H1 (cell line): ENCODE results near the gene CMYA5. TPM values are rescaled to one million over a fixed set of nuclear protein-coding genes. Genes with fewer than 3 reads are reported as not detected.
"Not testable (repeated sequence)": the region's sequence is repeated elsewhere in the genome, so short reads cannot be mapped to it uniquely, and the experiment has no call there.

Experiments used
- CTCF ChIA-PET: fragments of 300-600 bp; sonication (Branson Sonifier 250); formaldehyde crosslinking; loops from one replicate; lab custom pipeline; 2021; ENCODE audit not compliant: partially characterized antibody; lab: Charles Lee
- POLR2A ChIA-PET: fragments of 300-600 bp; sonication (Branson Sonifier 250); formaldehyde crosslinking; loops from one replicate; lab custom pipeline; 2021; ENCODE audit warnings: inconsistent platforms; ENCODE audit not compliant: partially characterized antibody; lab: Charles Lee
- DNase-seq, 2 experiments: peaks; one replicate each; pipeline versions ENCODE4 v3.0.0 to v3.0.0-alpha.2; 2010 to 2022; ENCODE audit warnings: low spot score in 2 of 2, low read depth in 1 of 2, mixed read lengths in 1 of 2
- FAIRE-seq: peaks from 2 replicates; lab custom pipeline; 2011; peaks lifted over from hg19 to GRCh38; lab: Jason Lieb, UNC
- H2AFZ ChIP-seq: 2 replicates; pipeline ENCODE4 v1.8.1; 2012; ENCODE audit warnings: low read length, inconsistent platforms
- H2AK5ac ChIP-seq: 2 replicates; pipeline ENCODE4 v1.6.1; 2013; ENCODE audit warnings: low read depth, low read length
- H2BK120ac ChIP-seq: replicated peaks from 2 replicates; pipeline ENCODE3; 2013; ENCODE audit warnings: low read depth, low read length, inconsistent platforms
- H2BK12ac ChIP-seq: 2 replicates; pipeline ENCODE4 v1.6.1; 2013; ENCODE audit warnings: low read depth, low read length
- H2BK15ac ChIP-seq: 2 replicates; pipeline ENCODE4 v1.6.1; 2013; ENCODE audit warnings: low read length
- H2BK20ac ChIP-seq: 2 replicates; pipeline ENCODE4 v1.6.1; 2013; ENCODE audit warnings: low read length
- H2BK5ac ChIP-seq: 2 replicates; pipeline ENCODE4 v1.6.1; 2013; ENCODE audit warnings: low read depth, low read length
- H3K14ac ChIP-seq: 2 replicates; pipeline ENCODE4 v1.6.1; 2013; ENCODE audit warnings: inconsistent platforms; ENCODE audit not compliant: insufficient read length
- H3K18ac ChIP-seq: 2 replicates; pipeline ENCODE4 v1.6.1; 2013; ENCODE audit warnings: low read length; ENCODE audit errors: extremely low read depth
- H3K23ac ChIP-seq: 2 replicates; pipeline ENCODE4 v1.6.1; 2013; ENCODE audit warnings: inconsistent platforms; ENCODE audit not compliant: insufficient read length
- H3K23me2 ChIP-seq: 2 replicates; pipeline ENCODE4 v1.6.1; 2013; ENCODE audit warnings: low read depth, low read length
- H3K27ac ChIP-seq: 2 replicates; pipeline ENCODE4 v1.6.1; 2011; ENCODE audit warnings: low read depth, low read length, inconsistent platforms
- H3K27me3 ChIP-seq, 4 experiments: replicated peaks in 1 of 4; 1 replicate in 1 of 4; 2 replicates in 3 of 4; pipeline versions ENCODE4 v1.6.1 to v1.8.1; 2011 to 2013; ENCODE audit warnings: low read length in 3 of 4, mild to moderate bottlenecking in 3 of 4, inconsistent platforms in 2 of 4, mixed read lengths in 2 of 4, moderate library complexity in 1 of 4; ENCODE audit not compliant: control insufficient read depth in 3 of 4, insufficient read depth in 3 of 4; ENCODE audit errors: extremely low read depth in 1 of 4
- H3K36me3 ChIP-seq, 4 experiments: 2 replicates each; pipeline versions ENCODE4 v1.6.1 to v1.8.1; 2011 to 2013; ENCODE audit warnings: mild to moderate bottlenecking in 4 of 4, low read length in 3 of 4, moderate library complexity in 2 of 4, control low read depth in 1 of 4, inconsistent platforms in 1 of 4; ENCODE audit not compliant: insufficient read depth in 4 of 4, control insufficient read depth in 2 of 4
- H3K4ac ChIP-seq: replicated peaks from 2 replicates; pipeline ENCODE3; 2013; ENCODE audit warnings: low read length, low read depth, mixed read lengths, inconsistent platforms; ENCODE audit not compliant: insufficient read length
- H3K4me1 ChIP-seq, 4 experiments: replicated peaks in 1 of 4; 1 replicate in 1 of 4; 2 replicates in 3 of 4; pipeline versions ENCODE4 v1.6.1 to v1.8.1; 2011 to 2013; ENCODE audit warnings: low read length in 3 of 4, inconsistent platforms in 2 of 4, mixed read lengths in 1 of 4; ENCODE audit not compliant: insufficient read depth in 4 of 4, control insufficient read depth in 3 of 4
- H3K4me2 ChIP-seq, 2 experiments: 2 replicates each; pipeline versions ENCODE4 v1.6.1 to v1.8.1; 2011 to 2013; ENCODE audit warnings: low read depth in 2 of 2, low read length in 2 of 2, control low read depth in 1 of 2, inconsistent platforms in 1 of 2, mild to moderate bottlenecking in 1 of 2; ENCODE audit not compliant: insufficient read depth in 1 of 2
- H3K4me3 ChIP-seq, 4 experiments: fragments of 200-600, 300-600 bp in 1 of 4; sonication (generic), shearing (Covaris generic), sonication (Bioruptor Twin) in 1 of 4; 2 replicates each; pipeline versions ENCODE4 v1.5.1 to v1.8.1; 2011 to 2016; ENCODE audit warnings: low read length in 4 of 4, low read depth in 3 of 4, control low read depth in 2 of 4, inconsistent platforms in 2 of 4, mild to moderate bottlenecking in 2 of 4, mixed read lengths in 1 of 4, moderate library complexity in 1 of 4; ENCODE audit not compliant: insufficient read depth in 2 of 4; ENCODE audit errors: extremely low read depth in 1 of 4
- H3K56ac ChIP-seq: replicated peaks from 2 replicates; pipeline ENCODE3; 2013; ENCODE audit warnings: low read depth, mild to moderate bottlenecking, mixed read lengths, low read length, inconsistent platforms; ENCODE audit not compliant: insufficient read length
- H3K79me1 ChIP-seq: 2 replicates; pipeline ENCODE4 v1.6.1; 2013; ENCODE audit warnings: low read depth, low read length, control low read depth
- H3K79me2 ChIP-seq, 2 experiments: 2 replicates each; pipeline versions ENCODE4 v1.6.1 to v1.8.1; 2012 to 2013; ENCODE audit warnings: low read length in 2 of 2, mild to moderate bottlenecking in 2 of 2, inconsistent platforms in 1 of 2; ENCODE audit not compliant: insufficient read depth in 2 of 2, control insufficient read depth in 1 of 2
- H3K9ac ChIP-seq, 4 experiments: replicated peaks in 1 of 4; 1 replicate in 1 of 4; 2 replicates in 3 of 4; pipeline versions ENCODE4 v1.6.1 to v1.8.1; 2011 to 2013; ENCODE audit warnings: low read depth in 3 of 4, low read length in 3 of 4, control low read depth in 2 of 4, mild to moderate bottlenecking in 2 of 4, moderate library complexity in 2 of 4, inconsistent platforms in 1 of 4; ENCODE audit errors: extremely low read depth in 1 of 4
- H3K9me3 ChIP-seq, 2 experiments: 2 replicates each; pipeline versions ENCODE4 v1.6.1 to v1.8.1; 2012 to 2013; ENCODE audit warnings: mild to moderate bottlenecking in 2 of 2, moderate library complexity in 2 of 2, control low read depth in 1 of 2, inconsistent platforms in 1 of 2, low read depth in 1 of 2, low read length in 1 of 2, mixed read lengths in 1 of 2; ENCODE audit not compliant: insufficient read depth in 2 of 2
- H4K20me1 ChIP-seq, 2 experiments: replicated peaks in 1 of 2; 2 replicates each; pipeline versions ENCODE3 to v1.8.1; 2011 to 2013; ENCODE audit warnings: inconsistent platforms in 2 of 2, low read length in 2 of 2, mild to moderate bottlenecking in 1 of 2; ENCODE audit not compliant: insufficient read depth in 2 of 2, control insufficient read depth in 1 of 2
- H4K5ac ChIP-seq: 2 replicates; pipeline ENCODE4 v1.6.1; 2013; ENCODE audit warnings: low read length, low read depth, mixed read lengths, inconsistent platforms; ENCODE audit not compliant: insufficient read length
- H4K8ac ChIP-seq: 2 replicates; pipeline ENCODE4 v1.8.0; 2013; ENCODE audit warnings: mild to moderate bottlenecking, moderate library complexity, low read length, inconsistent platforms; ENCODE audit not compliant: insufficient read depth; ENCODE audit errors: extremely low read depth
- H4K91ac ChIP-seq: replicated peaks from 2 replicates; pipeline ENCODE3; 2013; ENCODE audit warnings: low read length, mixed read lengths, inconsistent platforms; ENCODE audit not compliant: insufficient read length
- WGBS, 2 experiments: shearing (Covaris generic) in 1 of 2; methylation state at CpG; one replicate each; pipeline versions ENCODE4 v1.1.6 to v1.1.7; 2013 to 2015; ENCODE audit warnings: low lambda C conversion rate in 2 of 2, mixed read lengths in 2 of 2, inconsistent platforms in 1 of 2, low coverage in 1 of 2, missing lambda C conversion rate in 1 of 2; ENCODE audit not compliant: insufficient replicate concordance in 2 of 2, insufficient coverage in 1 of 2, insufficient read length in 1 of 2; ENCODE audit errors: extremely low coverage in 1 of 2, missing lambda C conversion rate in 1 of 2; 5-methylcytosine and 5-hydroxymethylcytosine counted together
- polyA plus RNA-seq, 7 experiments: library from polyadenylated mRNA; depleted of rRNA in 3 of 7; stranded (reverse) in 5 of 7; unstranded in 2 of 7; fragments of >200 nt in 5 of 7; fragments of 200-250 nt in 2 of 7; gene quantifications; 1 replicate in 5 of 7; 2 replicates in 1 of 7; 4 replicates in 1 of 7; pipeline versions ENCODE4 v1.2.1 to v1.2.3, GENCODE V29; 2011 to 2013; ENCODE audit warnings: missing spikeins in 2 of 7, mixed read lengths in 2 of 7
- total RNA-seq: library from RNA; stranded (reverse); fragmentation: NEBNext Ultra II Directional; extraction: Animal tissue kit (Norgen Biotek cat#: 25700); gene quantifications from 2 replicates; pipeline ENCODE4 v1.2.1, GENCODE V29; 2021

Gene CMYA5
- total and polyA plus RNA-seq, 2 of the 8 experiments (the other 6 are each of a cell fraction or from before 2014, with no cell fraction given): 0.88 to 0.95 TPM

DNA sequence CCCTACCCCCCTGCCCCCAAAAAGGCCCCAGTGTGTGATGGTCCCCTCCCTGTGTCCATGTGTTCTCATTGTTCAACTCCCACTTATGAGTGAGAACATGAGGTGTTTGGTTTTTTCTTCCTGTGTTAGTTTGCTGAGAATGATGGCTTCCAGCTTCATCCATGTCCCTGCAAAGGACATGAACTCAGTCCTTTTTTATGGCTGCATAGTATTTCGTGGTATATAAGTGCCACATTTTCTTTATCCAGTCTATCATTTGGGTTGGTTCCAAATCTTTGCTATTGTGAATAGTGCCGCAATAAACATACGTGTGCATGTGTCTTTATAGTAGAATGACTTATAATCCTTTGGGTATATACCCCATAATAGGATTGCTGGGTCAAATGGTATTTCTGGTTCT is 74.5 kb downstream of the CMYA5 start:
- FAIRE-seq, POLR2A ChIA-PET: not testable (repeated sequence)
- 98% methylated on average over 3 of the region's 3 CpGs; no CpG with 5 or more reads in 1 of the 2 experiments for WGBS, 2 experiments

More for the DNA sequence above, 74.5 kb downstream of the CMYA5 start:
- not testable (repeated sequence) for H2BK120ac ChIP-seq, H2BK5ac ChIP-seq, H3K23me2 ChIP-seq, H2AK5ac ChIP-seq, H2BK15ac ChIP-seq, DNase-seq, H3K27me3 ChIP-seq, H3K79me1 ChIP-seq, H4K8ac ChIP-seq, H3K4me2 ChIP-seq, H3K79me2 ChIP-seq, H3K9me3 ChIP-seq, H3K9ac ChIP-seq, H2BK20ac ChIP-seq, H3K36me3 ChIP-seq, H4K20me1 ChIP-seq, H4K91ac ChIP-seq, H3K14ac ChIP-seq, H3K4me3 ChIP-seq, H2BK12ac ChIP-seq, H4K5ac ChIP-seq, H3K18ac ChIP-seq, H3K4me1 ChIP-seq, H3K27ac ChIP-seq, H3K56ac ChIP-seq, H3K4ac ChIP-seq, H3K23ac ChIP-seq, H2AFZ ChIP-seq
- CTCF ChIA-PET: interaction anchor here (2.0 to 5.8 kb wide), 2 partner anchors 11 kb away, joined by 8 to 37 read pairs; no protein-coding TSS in a partner anchor
